ENCODE data around the gene ZNF280A. TPM values are rescaled to one million over a fixed set of nuclear protein-coding genes. Genes with fewer than 3 reads are reported as not detected.

ZNF280A gene
- total and polyA plus RNA-seq, 2 donors (not counting 3 experiments of a cell fraction or from before 2014, with no cell fraction given) = 0.15 TPM; not detected in 1

- Histone ChIP-seq H3K27ac (ENCODE audit: insufficient read depth, low read depth, low read length) (no peak overlapping the region), H3K4me2 (ENCODE audit: insufficient read depth, low read length) (no peak overlapping the region), H3K79me2 (ENCODE audit: control insufficient read depth, insufficient read depth, low read length) (no peaks in the 10 kb centered on the region), H3K4me3 (replicated peaks in 1 of 3; ENCODE audit: insufficient read depth in 1 of 3, low read depth in 1 of 3, low read length in 3 of 3) (no peak overlapping the region), H3K9me1 (replicated peaks; ENCODE audit: control insufficient read depth, extremely low read depth, insufficient read depth, low read length) (no peaks in the 10 kb centered on the region), H4K20me1 (replicated peaks; ENCODE audit: control insufficient read depth, extremely low read depth, insufficient read depth, low read length) (no peaks in the 10 kb centered on the region), H3K4me1 (ENCODE audit: control insufficient read depth, extremely low read depth, insufficient read depth, low read length) (no peaks in the 10 kb centered on the region), H2AFZ (ENCODE audit: low read depth, low read length) (no peak overlapping the region), H3K9ac (replicated peaks; ENCODE audit: extremely low read depth, insufficient read depth, low read length) (no peak overlapping the region), H3K36me3 (ENCODE audit: control insufficient read depth in 2 of 2, extremely low read depth in 1 of 2, insufficient read depth in 2 of 2, low read length in 2 of 2) (no peaks in the 10 kb centered on the region), H3K27me3 (ENCODE audit: control insufficient read depth in 2 of 2, insufficient read depth in 2 of 2, low read length in 2 of 2) (peaks cover 0 to 3% of the 10 kb centered on the region in 2 experiments), H3K9me3 (replicated peaks; ENCODE audit: control insufficient read depth, insufficient read depth, low read length) (no peaks in the 10 kb centered on the region)
- TF ChIP-seq GATA2 (IDR thresholded peaks at IDR 0.05; ENCODE audit: insufficient read depth, insufficient read length, low read depth, low read length) = no peak
- TF ChIP-seq FOS (IDR thresholded peaks at IDR 0.05; ENCODE audit: borderline replicate concordance, insufficient read depth, low read length) = no peak
- no peak for TF ChIP-seq JUN (IDR thresholded peaks at IDR 0.05; ENCODE audit: borderline replicate concordance, insufficient read depth, insufficient read length, low read depth)
- no peak for TF ChIP-seq EZH2 (IDR thresholded peaks at IDR 0.05; ENCODE audit: borderline replicate concordance, low read depth, low read length, severe bottlenecking)
- no peak for TF ChIP-seq POLR2AphosphoS5 (IDR thresholded peaks at IDR 0.05; ENCODE audit: insufficient read depth, low read depth, low read length)
- TF ChIP-seq MAX (IDR thresholded peaks at IDR 0.05; ENCODE audit: insufficient read depth, insufficient read length) = no peak
- no peak for TF ChIP-seq CTCF (IDR thresholded peaks at IDR 0.05; ENCODE audit: extremely low read depth in 1 of 2, insufficient read depth in 1 of 2, low read depth in 1 of 2, low read length in 2 of 2)
- TF ChIP-seq POLR2A (IDR thresholded peaks at IDR 0.05; ENCODE audit: low read depth, low read length) = no peak
- no peak for TF ChIP-seq MYC (IDR thresholded peaks at IDR 0.05; ENCODE audit: low read depth, low read length)
- DNase-seq (ENCODE audit: low read depth, low spot score) (no peak), FAIRE-seq (no peak)
- CTCF ChIA-PET = no interaction called here
- intact Hi-C loops (cut with micrococcal nuclease) = no loop called here
- dilution Hi-C loops (cut with MboI; ENCODE audit: extremely low pct_ligation_motif_present, low sequenced_read_pairs) = no loop called here
- POLR2A ChIA-PET = no interaction called here
- no TSS peak for BruUV-seq (replicated peaks)
Measured at GRCh38 chr22:22536916-22537315, 16.8 kb upstream of the ZNF280A start.
